Adipocyte (in vitro differentiated cells): ENCODE results near the gene RAP1GAP2.
A peak's percentile ranks its signal among the peaks of the same experiment; 100 is the strongest.
"Not testable (repeated sequence)": the region's sequence is repeated elsewhere in the genome, so short reads cannot be mapped to it uniquely, and the experiment has no call there.

Source experiments
- DNase-seq: peaks from one replicate; pipeline ENCODE4 v3.0.0-alpha.2; 2015; ENCODE audit warnings: low read depth
- H3K27me3 ChIP-seq: replicated peaks from 2 replicates; pipeline ENCODE4 v1.7.0; 2013; ENCODE audit warnings: mild to moderate bottlenecking, low read length, moderate library complexity; ENCODE audit not compliant: control insufficient read depth, insufficient read depth
- H3K36me3 ChIP-seq: 2 replicates; pipeline ENCODE4 v1.7.0; 2013; ENCODE audit warnings: low read length, mild to moderate bottlenecking, moderate library complexity; ENCODE audit not compliant: control insufficient read depth, insufficient read depth, severe bottlenecking
- H3K4me1 ChIP-seq: 2 replicates; pipeline ENCODE4 v1.7.0; 2013; ENCODE audit warnings: mild to moderate bottlenecking, low read length, moderate library complexity; ENCODE audit not compliant: control insufficient read depth, insufficient read depth
- H3K4me3 ChIP-seq: 2 replicates; pipeline ENCODE4 v1.7.0; 2013; ENCODE audit warnings: mild to moderate bottlenecking, low read length, moderate library complexity
- H3K9ac ChIP-seq: 2 replicates; pipeline ENCODE4 v1.7.0; 2013; ENCODE audit warnings: mild to moderate bottlenecking, low read length, moderate library complexity
- H3K9me3 ChIP-seq: 2 replicates; pipeline ENCODE4 v1.7.0; 2013; ENCODE audit warnings: mild to moderate bottlenecking, low read length, moderate library complexity; ENCODE audit not compliant: control insufficient read depth

The RAP1GAP2 gene

GRCh38 chr17:2819294-2819693 lies 23.1 kb downstream of the RAP1GAP2 start:
- peaks cover 15% of the 10 kb centered on the region for H3K27me3 ChIP-seq
- DNase-seq, H3K36me3 ChIP-seq, H3K4me1 ChIP-seq, H3K9me3 ChIP-seq, H3K9ac ChIP-seq, H3K4me3 ChIP-seq: not testable (repeated sequence)

DNA sequence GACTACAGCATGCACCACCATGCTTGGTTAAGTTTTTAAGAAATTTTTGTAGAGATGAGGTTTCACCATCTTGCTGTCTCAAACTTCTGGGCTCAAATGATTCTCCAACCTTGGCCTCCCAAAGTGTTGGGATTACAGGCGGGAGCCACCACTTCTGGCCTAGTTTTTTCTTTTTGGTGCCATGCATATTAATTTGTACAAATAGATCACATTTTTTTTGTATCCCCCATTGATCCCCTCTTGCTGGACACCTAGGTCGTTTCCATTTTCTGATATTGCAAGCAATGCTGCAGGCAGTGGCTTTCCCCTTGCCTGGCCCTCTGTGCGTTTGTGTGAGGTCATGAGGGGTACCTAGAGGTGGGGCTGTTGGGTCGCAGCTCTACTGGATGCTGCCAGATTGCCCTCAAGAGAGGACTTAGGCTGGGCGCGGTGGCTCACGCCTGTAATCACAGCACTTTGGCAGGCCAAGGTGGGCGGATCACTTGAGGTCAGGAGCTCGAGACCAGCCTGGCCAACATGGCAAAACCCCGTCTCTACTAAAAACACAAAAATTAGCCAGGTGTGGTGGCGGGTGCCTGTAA lies 23.8 kb downstream of the RAP1GAP2 start:
- H3K36me3 ChIP-seq: no peaks in the 10 kb centered on the region
- no peak for DNase-seq
- H3K9ac ChIP-seq: no peak overlapping the region
- H3K27me3 ChIP-seq: peaks cover 11% of the 10 kb centered on the region
- H3K4me1 ChIP-seq: no peaks in the 10 kb centered on the region
- no peak overlapping the region for H3K4me3 ChIP-seq
- no peaks in the 10 kb centered on the region for H3K9me3 ChIP-seq

- DNase-seq: no peak
- Histone ChIP-seq H3K4me1 (no peaks in the 10 kb centered on the region), H3K36me3 (no peaks in the 10 kb centered on the region), H3K27me3 (peaks cover 11% of the 10 kb centered on the region), H3K4me3 (no peak overlapping the region), H3K9ac (no peak overlapping the region), H3K9me3 (no peaks in the 10 kb centered on the region)
Measured at GRCh38 chr17:2821868-2822267, 25.6 kb downstream of the RAP1GAP2 start.

GRCh38 chr17:2822358-2822757 lies 26.1 kb downstream of the RAP1GAP2 start:
- Histone ChIP-seq H3K36me3 (no peaks in the 10 kb centered on the region), H3K4me3 (no peak overlapping the region), H3K9me3 (no peaks in the 10 kb centered on the region), H3K4me1 (no peaks in the 10 kb centered on the region), H3K9ac (no peak overlapping the region), H3K27me3 (peaks cover 15% of the 10 kb centered on the region)
- DNase-seq: no peak

DNA sequence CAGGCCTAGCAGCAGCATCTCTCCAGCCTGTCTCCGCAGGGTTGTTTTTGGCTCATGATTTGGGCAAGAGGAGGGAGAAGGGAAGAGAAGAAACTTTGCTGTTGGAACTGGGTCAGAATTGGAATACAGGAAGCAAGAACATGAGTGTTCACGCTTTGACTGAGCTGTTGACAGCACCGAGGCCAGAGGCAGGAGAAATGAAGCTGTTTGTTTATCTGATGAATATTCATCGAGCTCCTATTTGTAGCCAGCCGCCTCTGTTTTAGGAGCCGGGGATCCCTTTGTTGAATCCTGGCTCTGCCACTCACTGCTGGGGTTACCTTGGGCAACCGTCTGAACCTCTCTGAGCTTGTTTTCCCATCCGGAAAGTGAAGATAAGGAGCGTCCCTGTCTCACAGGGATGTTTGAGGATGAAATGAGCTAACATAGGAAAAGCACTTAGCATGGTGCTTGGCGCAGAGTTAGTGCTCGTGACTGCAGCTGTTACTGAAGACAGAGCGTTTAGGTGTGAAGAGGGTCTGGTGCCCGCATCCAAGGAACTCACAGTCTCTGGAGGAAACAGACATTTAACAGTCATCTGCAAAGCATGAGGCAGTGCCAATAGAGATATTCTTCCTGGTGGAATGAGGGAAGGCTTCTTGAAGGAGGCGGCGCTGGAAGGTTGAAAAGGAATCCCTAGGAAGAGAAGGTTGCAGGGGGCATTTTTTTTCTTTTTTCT lies 29.2 kb downstream of the RAP1GAP2 start:
- Histone ChIP-seq H3K4me1 (no peaks in the 10 kb centered on the region), H3K27me3 (peaks cover 19% of the 10 kb centered on the region), H3K9me3 (no peaks in the 10 kb centered on the region), H3K4me3 (no peak overlapping the region), H3K36me3 (no peaks in the 10 kb centered on the region), H3K9ac (no peak overlapping the region)
- DNase-seq: no peak

GRCh38 chr17:2828397-2829038 lies 32.3 kb downstream of the RAP1GAP2 start:
- no peaks in the 10 kb centered on the region for H3K36me3 ChIP-seq
- H3K4me3 ChIP-seq: no peak overlapping the region
- H3K9ac ChIP-seq: no peak overlapping the region
- H3K4me1 ChIP-seq: no peaks in the 10 kb centered on the region
- DNase-seq: peak; percentile 66
- no peaks in the 10 kb centered on the region for H3K9me3 ChIP-seq
- peaks cover 12% of the 10 kb centered on the region for H3K27me3 ChIP-seq

- Histone ChIP-seq H3K4me1 (peaks cover 3% of the 10 kb centered on the region), H3K9ac (no peak overlapping the region), H3K36me3 (no peaks in the 10 kb centered on the region), H3K4me3 (no peak overlapping the region), H3K27me3 (peaks cover 22% of the 10 kb centered on the region), H3K9me3 (no peaks in the 10 kb centered on the region)
- no peak for DNase-seq
Measured at GRCh38 chr17:2830678-2831077, 34.4 kb downstream of the RAP1GAP2 start.

GRCh38 chr17:2835780-2836179 lies 39.5 kb downstream of the RAP1GAP2 start:
- no peaks in the 10 kb centered on the region for H3K36me3 ChIP-seq
- H3K4me3 ChIP-seq: no peak overlapping the region
- H3K9ac ChIP-seq: no peak overlapping the region
- no peaks in the 10 kb centered on the region for H3K9me3 ChIP-seq
- DNase-seq: no peak
- H3K4me1 ChIP-seq: peaks cover 3% of the 10 kb centered on the region
- H3K27me3 ChIP-seq: peaks cover 21% of the 10 kb centered on the region

GRCh38 chr17:2837147-2837561 lies 40.9 kb downstream of the RAP1GAP2 start:
- no peak overlapping the region for H3K4me3 ChIP-seq
- no peak overlapping the region for H3K9ac ChIP-seq
- no peaks in the 10 kb centered on the region for H3K36me3 ChIP-seq
- H3K4me1 ChIP-seq: peaks cover 3% of the 10 kb centered on the region
- no peak for DNase-seq
- peaks cover 17% of the 10 kb centered on the region for H3K27me3 ChIP-seq
- no peaks in the 10 kb centered on the region for H3K9me3 ChIP-seq

GRCh38 chr17:2841606-2842005 lies 45.4 kb downstream of the RAP1GAP2 start:
- Histone ChIP-seq H3K4me1 (no peaks in the 10 kb centered on the region), H3K27me3 (peaks cover 10% of the 10 kb centered on the region), H3K36me3 (no peaks in the 10 kb centered on the region), H3K9me3 (no peaks in the 10 kb centered on the region), H3K9ac (no peak overlapping the region), H3K4me3 (no peak overlapping the region)
- DNase-seq: no peak

DNA sequence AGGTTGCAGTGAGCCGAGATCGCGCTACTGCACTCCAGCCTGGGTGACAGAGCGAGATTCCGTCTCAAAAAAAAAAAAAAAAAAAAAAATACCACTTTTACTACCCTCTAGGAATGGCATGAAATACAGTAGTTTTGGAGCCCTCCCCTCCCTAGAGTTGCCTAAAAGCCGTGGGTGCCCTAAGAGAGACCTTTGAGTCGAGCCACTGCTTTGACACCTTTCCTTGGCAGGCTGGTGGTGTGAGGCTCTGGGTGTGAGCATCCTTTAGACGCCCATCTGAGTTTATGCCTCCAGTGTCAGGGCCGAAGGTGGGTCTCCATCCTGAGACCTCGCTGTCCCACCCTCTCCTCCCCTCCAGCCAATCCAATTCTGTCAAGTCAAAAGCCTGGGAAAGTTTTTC lies 46.2 kb downstream of the RAP1GAP2 start:
- Histone ChIP-seq H3K4me3 (no peak overlapping the region), H3K4me1 (no peaks in the 10 kb centered on the region), H3K36me3 (no peaks in the 10 kb centered on the region), H3K9me3 (no peaks in the 10 kb centered on the region), H3K9ac (no peak overlapping the region), H3K27me3 (peaks cover 8% of the 10 kb centered on the region)
- DNase-seq: no peak
